ENCODE data around the gene ELF5.
A peak's percentile ranks its signal among the peaks of the same experiment; 100 is the strongest.

Gene ELF5

DNA sequence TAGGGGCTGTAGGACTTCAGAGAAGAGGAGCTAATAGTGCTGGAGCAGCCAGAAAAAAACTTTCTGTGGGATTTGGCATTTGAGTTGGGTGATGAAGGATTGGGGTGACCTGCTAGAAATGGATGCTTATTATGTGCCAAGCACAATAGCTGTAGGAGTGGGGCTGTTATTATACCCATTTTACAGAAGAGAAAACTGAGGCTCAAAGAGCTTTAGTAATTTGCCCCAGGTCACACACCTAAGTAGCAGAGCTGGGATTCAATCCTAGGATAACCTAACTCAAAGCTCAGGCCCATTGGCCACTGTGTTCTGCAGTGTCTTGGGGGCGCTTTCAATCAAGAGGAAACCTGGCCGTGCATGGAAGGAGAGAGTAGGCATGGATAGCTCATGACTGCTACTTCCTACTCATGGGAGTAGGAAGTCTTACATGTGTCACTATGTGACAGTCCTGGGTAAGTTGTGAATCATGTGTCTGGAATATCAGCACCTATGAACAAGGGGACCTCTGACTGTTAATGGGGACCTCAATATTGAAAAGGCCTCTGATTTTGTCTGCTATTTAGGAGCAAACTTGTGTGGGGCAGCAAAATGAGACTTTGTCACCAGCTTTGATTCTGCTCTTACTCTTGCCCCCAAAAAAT, 6.1 kb upstream of the ELF5 start:
- FAIRE-seq = no peak

DNA sequence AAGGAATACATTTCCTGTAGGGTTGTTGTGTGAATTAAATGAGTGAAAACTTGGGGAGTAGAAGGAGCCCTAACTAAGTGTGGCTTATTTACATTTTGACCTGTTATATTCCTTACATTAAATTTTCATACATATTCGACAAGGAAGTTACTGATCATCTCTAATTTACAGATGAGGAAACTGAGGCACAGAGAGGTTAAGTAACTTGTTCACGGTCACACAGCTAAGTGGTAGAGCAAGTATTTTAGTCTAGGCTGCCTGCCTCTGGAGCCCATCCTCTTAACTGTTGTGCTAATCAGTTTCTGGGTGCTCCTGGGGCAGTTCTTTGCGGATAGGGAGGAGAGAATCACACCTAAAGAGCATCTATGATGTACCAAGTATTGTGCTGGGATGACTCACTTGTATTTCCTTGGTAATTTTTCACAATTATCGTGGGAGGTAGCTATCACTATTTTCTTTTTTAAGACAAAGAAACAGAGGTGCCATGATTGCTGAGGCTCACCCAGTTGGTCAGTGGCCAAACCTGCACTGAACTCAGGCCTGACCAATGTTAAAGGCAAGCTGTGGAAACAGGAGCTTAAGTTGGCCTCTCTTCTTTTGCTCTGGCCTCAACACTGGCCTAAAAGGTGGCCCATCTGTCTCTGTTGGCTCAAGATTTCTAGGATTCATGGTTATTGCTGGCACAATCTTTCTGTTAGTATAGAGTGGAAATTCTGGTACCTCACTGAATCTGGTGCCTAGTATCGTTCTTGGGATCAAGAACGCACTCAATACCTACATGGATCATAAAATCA, 2.9 kb upstream of the ELF5 start:
- FAIRE-seq = no peak

DNA sequence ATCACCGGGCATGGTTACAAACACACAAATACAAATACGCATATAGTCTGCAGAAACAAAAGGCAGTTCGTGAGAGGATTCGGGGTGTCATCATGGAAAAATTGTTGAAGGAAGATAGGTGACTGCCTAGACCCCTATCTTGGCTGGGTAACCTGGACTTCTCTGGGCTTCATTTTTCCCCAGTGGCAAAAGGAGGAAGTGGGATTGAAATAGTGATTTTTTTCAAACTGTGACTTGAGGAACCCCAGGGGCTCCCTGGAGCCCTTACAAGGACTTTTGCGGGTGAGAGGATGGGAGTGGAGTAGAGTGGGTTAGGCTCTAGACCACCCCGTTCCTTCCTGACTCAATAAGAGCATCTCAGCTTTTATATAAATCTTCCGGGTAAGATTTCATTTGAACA, 1.0 kb upstream of the ELF5 start:
- FAIRE-seq = no peak

DNA sequence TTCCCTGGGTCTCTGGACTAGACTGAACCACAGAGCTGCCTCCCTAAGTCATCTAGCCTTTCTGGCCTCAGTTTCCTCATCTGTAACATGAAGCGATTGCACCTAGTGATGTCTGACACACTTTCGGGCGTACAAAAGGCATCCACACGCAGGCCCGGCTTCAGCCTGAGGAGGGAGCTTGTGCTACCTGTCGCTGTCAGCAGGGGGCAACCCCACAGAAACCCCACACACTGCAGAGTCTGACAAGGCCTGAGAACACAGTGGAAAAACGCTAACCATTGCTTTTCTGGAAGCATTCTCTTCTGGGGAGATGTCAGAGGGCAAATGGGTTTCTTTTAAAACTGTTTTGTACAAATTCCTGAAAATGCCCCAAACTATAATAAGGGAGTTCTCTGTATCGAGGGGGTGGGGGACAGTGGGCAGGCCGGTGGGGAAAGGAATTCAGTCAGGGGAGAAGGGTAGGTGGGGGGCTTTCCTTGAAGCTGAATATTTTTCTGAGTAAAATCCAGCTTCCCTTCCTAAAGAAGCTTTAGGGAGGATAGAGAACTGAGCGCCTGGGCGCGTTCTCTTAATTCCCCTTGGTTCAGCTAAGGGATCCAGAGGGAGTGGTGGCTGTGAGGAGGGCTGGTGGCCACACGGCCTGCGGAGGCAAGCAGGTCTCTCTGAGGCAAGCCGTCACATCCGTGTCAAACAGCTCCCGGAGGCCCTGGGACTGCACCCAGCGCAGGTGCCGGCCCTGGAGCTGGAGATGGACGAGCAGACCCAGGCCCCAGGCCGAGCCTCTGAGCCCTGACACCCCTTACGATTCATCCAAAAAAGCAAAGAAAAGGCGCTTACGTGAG, 533 bp downstream of the ELF5 start:
- no peak for FAIRE-seq

DNA sequence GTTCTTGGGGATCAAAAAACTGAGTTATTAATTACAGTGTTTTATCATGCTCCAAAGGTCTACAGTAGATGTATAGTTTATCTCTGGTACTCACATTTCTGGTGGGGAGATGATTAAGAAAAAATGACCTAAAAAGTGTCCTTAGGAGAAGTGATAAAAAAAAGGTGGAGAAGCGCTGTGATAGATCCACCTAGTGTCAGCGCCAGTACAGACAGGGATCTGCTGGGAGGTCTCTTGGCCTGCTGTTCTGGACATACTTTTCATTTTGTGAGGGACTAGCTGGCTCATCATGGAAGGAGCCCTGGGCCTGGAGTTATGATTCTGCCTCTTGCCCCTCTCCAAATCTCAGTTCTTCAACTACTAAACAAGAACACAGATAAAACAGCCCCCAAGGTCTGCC, 2.9 kb downstream of the ELF5 start:
- no peak for FAIRE-seq

DNA sequence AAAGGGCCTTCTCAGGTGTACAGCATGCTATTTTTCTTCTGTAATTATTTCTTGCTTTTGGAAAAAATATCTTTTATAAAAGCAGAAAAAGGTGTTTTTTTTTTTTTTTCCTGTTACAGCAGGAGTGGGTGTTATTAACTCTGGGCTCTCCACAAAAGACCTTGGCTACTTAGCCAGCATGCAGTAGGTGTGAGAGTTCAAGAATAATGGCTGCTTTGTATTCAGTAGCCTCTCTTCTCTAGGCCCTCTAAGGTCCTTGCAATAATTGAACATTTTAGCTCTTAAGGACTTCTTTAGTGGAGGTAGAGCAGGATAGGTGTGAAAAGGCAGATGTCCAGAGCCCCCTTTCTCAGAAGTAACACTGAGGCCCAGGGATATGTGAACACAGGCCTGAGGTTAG, 3.4 kb downstream of the ELF5 start:
- no peak for FAIRE-seq

DNA sequence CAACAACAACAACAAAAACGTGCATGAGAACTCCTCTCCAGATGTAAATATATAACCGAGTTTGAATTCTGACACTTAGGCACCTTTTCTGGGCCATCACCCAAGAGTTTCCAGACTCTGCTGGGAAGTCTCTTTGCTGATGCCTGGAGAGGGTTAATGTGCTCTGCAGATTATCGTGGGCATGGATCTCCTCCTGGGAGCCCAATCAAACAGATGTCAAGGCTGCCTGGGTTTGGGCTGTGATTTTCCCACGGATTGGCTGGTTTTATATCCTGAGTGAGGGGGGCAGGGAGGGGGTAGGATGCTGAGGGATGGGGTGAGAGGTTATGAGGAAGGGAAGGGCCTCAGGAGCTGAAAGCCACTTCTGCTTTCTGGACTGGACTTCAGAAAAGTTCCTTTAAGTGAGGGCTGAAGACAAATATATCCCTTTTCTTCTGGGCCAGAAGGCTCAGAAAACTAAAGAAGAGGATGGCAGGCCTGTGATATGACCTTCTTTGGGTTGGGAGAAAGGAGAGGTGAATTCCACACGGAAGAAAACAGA, 4.2 kb downstream of the ELF5 start:
- FAIRE-seq = no peak

DNA sequence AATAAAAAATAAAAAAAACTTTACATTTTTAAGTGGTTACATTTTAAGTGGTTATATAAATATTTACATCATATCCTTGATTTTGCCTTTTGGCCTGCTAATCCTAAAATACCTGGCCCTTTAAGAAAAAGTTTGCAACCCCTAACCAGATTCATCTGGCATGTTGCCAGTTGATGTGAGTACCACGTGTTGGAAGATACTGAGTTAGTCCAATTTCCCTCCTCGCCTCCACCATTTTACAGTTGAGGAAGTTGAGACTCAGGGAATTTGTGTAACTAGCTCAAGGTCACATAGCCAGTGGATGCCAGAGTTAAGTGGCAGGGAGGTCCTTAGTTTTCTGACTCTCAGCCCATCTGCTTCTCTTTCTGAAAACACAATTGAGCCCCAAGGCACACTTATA, 5.1 kb downstream of the ELF5 start:
- no peak for FAIRE-seq

DNA sequence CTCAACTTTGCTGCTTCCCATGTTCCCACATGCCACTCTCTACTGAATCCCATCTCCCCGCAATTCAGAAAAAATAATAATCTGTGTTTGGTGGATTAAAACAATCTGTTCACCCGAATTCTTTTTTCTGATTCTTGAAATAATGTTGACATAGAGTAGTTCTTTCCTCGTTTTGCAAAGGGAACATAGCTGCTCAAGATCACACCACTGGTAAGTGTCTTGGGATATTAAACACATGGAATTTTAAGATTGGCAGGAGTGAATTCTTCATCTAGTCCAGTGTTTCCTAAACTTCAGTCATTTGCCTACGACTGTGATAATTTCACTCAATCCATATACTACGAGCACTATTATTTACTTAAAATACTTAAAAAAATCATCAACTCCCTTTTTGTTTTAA, 6.0 kb downstream of the ELF5 start:
- FAIRE-seq = peak; percentile 32

DNA sequence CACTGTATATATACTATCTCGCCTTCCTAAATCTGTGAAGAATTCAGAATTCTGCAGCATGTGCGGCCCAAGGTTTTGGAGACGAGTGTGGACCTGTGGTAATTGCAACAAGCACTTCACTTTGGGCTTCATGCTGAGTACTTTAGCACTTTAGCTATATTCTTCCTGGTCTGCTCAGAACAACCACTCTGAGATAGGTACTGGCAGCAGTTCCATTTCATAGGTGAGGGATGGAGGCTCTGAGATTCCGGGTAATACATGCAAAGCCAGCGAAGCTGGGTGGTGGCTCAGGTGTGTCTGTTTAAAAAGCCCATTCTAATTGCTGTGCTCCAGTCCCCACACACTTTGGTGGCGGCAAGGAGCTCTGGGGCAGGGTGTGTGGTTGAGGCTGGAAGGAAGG, 6.4 kb downstream of the ELF5 start:
- no peak for FAIRE-seq

DNA sequence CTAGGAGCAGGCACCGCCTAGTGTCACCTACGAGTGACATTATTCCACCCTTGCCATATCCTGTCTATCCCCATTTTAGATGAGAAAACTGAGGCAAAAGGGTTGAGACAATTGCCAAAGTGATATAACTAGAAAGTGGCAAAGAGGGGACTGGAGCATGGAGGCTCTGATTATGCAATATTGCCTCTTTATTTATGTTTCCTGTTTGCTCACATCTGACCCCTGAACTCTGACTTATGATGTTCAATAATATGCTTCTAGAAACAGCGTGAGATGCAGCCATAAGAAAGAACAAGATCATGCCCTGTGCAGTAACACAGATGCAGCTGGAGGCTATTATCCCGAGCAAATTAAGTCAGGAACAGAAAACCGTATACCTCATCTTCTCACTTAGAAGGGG, 7.7 kb downstream of the ELF5 start:
- FAIRE-seq = no peak

DNA sequence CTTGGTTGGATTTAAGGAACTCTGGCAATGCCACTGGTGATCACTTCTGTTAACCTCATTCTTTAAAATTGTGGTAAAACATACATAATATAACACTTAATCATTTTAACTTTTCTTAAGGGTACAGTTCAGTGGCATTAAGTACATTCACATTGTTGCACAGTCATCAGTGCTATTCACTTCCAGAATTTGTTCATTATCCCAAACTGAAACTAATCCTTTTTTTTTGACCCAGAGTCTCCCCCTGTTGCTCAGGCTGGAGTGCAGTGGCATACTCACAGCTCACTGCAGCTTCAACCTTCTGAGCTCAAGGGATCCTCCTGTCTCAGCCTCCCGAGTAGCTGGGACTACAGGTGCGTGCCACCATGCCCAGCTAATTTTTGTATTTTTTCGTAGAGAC, 10.6 kb downstream of the ELF5 start:
- no peak for FAIRE-seq

DNA sequence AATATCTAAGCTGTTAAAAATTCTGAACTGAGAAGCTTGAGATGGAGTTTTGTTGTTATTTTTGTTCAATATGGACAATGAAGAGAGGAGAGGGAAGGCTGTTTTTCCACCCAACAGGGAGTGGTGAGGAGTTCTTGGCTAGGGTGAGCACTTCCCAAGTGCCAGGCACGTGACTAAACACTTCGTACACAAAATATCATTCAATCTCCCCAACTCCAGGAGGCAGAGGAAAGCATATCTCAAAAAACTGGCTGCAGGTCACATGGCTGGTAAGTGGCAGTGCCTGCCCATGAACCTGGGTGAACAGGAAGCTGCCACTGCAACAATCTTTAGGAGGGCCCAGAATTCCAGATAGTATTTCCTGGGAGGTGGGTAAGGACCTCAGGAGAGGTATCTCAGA, 11.6 kb downstream of the ELF5 start:
- no peak for FAIRE-seq

DNA sequence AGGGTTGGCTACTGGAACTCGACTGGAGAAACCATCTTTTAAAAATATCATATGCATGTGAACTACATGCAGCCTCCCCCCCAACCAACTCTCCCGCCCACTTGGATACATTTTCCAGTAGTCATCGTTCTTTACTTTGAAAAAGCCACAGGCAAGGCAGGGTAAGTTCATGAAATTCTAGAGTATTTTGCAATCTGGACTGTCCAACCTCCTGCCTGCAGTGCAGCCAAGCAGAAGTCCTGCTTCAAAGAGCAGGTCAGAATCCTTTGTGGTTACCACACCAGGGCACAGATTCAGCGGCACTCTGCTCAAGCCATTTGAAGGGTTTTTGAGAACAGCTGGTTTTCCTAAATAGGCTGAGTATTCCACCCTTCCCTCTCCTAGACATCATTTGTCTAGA, 12.1 kb downstream of the ELF5 start:
- no peak for FAIRE-seq

DNA sequence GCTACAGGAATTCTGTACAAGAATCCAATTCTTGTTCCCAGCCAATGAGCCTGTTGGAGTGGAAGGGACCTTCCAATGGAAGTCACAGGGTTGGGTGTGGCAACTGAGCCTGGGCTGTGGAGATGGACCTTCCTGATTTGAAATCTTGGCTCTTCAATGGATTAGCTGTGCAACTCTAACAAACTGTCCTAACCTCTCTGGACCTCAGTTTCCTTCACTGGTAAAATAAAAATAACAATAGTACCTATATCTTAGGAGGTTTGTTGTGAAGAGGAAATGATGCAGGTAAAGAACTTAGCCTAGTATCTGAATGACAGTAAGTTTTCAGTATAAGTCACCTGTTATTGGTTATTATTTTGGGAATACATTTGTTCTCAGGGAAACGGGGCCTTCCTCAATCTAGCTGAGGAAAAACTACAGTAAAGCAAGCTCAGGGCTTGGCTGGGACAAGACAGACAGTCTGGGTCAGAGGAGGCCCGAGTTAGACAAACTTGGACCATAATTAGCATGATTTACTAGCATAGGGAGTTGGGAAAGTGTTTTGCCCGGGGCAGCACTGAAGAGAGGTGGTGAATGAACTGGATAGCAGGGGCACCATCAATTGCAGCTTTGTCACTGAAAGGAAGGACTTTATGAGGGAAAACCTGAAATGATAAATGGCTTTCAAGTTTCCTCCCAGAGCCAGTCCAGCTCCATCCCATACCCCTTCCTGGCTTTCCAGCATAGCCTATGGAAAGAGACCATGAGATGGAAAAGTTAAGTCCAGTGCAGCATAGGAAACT, 13.7 kb downstream of the ELF5 start:
- no peak for FAIRE-seq

DNA sequence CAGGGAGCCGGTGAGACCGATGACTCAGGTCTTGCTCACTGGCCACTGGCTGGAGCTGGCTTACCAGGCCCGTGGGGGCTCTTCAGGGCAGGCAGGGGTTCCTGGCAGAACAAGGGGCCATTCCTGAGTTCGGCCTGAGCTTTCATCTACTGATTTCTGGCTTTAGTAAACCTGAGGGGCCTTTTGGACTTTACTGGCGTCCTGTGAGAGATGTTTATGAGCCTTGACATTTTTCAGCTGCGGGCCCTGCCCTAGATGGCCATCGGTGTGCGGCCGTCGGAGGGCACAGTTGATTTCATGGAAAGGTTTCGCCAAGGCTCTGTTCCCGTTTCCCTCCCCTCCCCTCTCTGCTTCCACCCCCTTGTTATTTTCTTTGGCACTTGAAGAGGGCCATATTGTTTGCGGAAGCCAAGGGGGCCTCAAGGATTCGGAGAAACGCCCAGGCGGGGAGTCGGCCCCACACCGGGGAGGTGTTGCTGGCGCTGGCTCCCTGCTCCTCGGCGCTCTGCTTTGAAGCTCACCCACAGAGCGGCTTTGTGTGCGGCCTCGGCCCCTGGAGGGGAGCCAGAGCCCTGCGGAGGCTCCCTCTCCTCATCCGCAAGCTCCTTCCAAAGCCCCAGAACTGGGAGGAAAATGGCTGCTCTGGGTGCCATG, 17.7 kb downstream of the ELF5 start:
- FAIRE-seq = no peak

DNA sequence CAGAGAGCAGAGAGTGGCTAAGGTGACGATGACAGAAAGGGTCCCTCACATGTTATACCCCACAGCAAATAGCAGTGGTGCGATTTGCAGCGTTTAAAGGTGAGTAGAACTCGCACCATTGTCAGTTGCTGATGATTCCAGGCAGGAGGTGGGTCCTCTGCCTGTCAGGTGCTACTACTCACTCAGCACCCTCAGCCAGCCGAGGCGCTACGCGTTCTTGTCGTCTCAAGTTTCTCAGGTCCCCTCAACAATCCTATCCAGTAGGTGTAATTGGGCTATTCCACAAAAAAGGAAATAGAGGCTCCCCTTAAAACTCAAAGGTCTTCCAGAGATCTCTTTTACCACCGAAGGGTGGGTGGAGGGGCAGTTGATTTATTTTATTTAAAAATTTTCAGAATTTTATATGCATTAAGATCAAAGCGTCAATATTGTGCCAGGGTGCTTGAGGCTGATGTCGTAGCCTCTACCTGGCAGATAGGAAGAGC, 18.3 kb downstream of the ELF5 start:
- FAIRE-seq = no peak

DNA sequence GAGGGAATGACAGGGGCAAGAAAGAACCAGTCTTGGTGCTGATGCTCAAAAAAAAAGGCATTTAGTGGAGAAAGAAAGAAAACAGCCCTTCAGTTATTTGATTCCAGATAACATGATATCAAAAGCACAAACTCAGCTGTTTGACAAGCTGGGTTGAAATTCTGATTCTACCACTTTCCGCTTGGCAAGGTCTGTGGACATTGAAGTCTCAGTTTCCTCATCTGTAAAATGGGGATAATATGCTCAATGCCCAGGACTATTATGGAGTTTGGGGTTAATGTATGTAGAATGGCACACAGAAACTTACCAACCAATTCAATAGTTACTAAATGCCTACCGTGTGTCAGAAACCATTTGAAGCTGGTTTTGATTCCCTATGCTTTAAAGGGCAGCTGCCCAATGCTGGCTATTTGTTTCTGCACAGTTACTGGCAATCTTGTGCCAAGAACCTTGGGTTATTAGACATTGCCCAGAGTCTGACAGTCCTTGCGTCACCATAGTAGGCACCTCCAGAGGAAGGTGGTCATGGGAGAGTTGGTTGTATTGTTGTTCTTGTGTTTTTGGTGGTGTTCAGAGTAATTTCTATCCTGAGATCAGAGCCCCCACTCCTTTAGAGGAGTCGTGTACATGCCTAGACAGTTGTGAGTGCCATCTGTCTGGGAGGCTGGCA, 19.5 kb downstream of the ELF5 start:
- FAIRE-seq = no peak

DNA sequence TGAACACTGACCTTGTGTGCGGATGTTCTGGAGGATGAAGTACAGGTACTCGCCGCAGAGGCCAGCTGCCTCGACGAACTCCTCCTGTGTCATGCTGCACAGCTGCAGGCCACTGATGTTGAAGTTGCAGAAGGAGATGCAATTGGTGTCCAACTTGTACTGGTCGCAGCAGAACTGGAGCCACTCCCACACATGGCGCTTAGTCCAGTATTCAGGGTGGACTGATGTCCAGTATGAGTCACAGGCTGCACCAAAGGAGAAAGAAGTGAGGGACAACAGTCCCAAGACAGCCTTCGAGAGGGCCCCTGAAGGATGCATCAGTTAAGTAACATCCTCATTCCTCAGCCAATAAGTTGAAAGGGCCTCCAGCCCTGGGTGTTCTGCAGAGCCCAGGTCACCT, 20.1 kb downstream of the ELF5 start:
- no peak for FAIRE-seq

DNA sequence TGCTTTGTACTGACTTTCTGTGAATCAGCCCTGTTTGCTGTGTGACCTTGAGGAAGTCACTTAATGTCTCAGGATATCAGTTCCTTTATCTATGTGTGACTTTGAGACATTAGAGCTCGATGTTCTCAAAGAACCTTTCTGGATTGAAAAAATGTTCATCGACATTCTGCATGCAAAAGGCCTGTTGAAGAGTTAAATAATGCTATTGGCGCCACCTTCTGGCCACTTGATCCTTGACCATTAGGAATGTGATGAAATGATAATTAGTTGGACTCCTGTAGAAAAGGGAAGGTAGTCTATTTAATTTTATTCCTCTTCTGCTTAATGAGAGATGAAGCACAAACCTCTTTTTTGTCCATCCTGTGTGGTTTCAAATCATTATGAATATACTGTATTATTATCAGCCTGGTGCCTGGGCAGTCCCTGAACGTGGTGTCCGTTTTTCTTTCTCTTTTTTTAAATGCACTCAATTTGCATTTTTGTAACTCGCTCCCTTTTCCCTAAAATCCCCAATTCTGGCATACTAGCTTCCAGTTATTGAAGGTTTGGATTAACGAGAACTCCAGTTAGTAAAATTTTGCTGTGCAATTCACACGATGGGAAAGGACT, 20.7 kb downstream of the ELF5 start:
- FAIRE-seq = peak; percentile 94

DNA sequence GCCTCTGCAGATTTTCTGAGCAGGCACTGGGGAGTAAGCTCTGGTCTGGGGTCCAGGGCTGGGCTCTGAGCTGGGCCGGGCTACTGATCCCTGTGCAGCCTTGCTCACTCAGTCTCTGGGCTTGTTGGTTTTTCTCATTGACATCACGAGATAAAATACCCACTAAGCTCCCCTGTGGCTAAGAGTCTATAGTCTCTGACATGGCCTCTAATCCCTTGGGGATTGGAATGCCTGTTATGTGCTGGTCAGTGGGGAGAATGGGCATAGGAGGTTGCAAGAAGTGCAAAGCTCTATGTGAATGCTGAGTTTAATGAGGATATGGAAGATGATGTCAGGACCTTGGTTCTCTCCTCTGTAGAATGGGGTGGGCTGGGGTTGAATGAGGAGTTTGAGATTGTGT, 23.3 kb downstream of the ELF5 start:
- no peak for FAIRE-seq

Data from A204.1 (cell line).